Central memory CD8-positive, alpha-beta T cell (primary cell): ENCODE data around the gene NPC1L1.

Source experiments
- ATAC-seq: fragments of 150-1000 bp; cut with Tn5 transposase; replicated peaks from 2 replicates; pipeline ENCODE4 v1.10.0; 2022; ENCODE audit warnings: mild to moderate bottlenecking, moderate FRiP score, moderate number of reproducible peaks; ENCODE audit not compliant: poor library complexity, severe bottlenecking; ENCODE audit errors: extremely low read depth
- DNase-seq, 2 donors: peaks; one replicate each; pipeline ENCODE4 v3.0.0; 2021; ENCODE audit warnings: low spot score in 2 of 2
- H3K27ac Mint-ChIP-seq: one replicate; pipeline ENCODE4 v1.8.0; 2022; ENCODE audit warnings: low read depth, mild to moderate bottlenecking, moderate library complexity, mixed read lengths
- H3K27me3 Mint-ChIP-seq: one replicate; pipeline ENCODE4 v1.8.0; 2022; ENCODE audit warnings: mixed read lengths
- H3K36me3 Mint-ChIP-seq: one replicate; pipeline ENCODE4 v1.8.0; 2022; ENCODE audit warnings: mild to moderate bottlenecking, moderate library complexity, mixed read lengths; ENCODE audit not compliant: insufficient read depth
- H3K4me1 Mint-ChIP-seq: one replicate; pipeline ENCODE4 v1.8.0; 2022; ENCODE audit warnings: mixed read lengths
- H3K4me3 Mint-ChIP-seq: one replicate; pipeline ENCODE4 v1.8.0; 2022; ENCODE audit warnings: mild to moderate bottlenecking, moderate library complexity, mixed read lengths
- H3K9me3 Mint-ChIP-seq: one replicate; pipeline ENCODE4 v1.8.0; 2022; ENCODE audit warnings: mixed read lengths

Gene NPC1L1

GRCh38 chr7:44538798-44539668, 2.1 kb downstream of the NPC1L1 start:
- Mint-ChIP-seq H3K27me3 (peaks cover 8% of the 10 kb centered on the region), H3K4me3 (no peak overlapping the region), H3K4me1 (peaks cover 6% of the 10 kb centered on the region), H3K27ac (no peak overlapping the region), H3K9me3 (no peaks in the 10 kb centered on the region), H3K36me3 (no peaks in the 10 kb centered on the region)
- no peak for ATAC-seq
- DNase-seq = no peak

GRCh38 chr7:44538093-44538797, 2.9 kb downstream of the NPC1L1 start:
- H3K27me3 Mint-ChIP-seq = peaks cover 8% of the 10 kb centered on the region
- H3K36me3 Mint-ChIP-seq = no peaks in the 10 kb centered on the region
- H3K4me3 Mint-ChIP-seq = no peak overlapping the region
- peaks cover 6% of the 10 kb centered on the region for H3K4me1 Mint-ChIP-seq
- ATAC-seq (no peak), DNase-seq (no peak)
- H3K9me3 Mint-ChIP-seq = no peaks in the 10 kb centered on the region
- H3K27ac Mint-ChIP-seq = no peak overlapping the region

GRCh38 chr7:44537442-44537841, 3.7 kb downstream of the NPC1L1 start:
- Mint-ChIP-seq H3K27me3 (peaks cover 8% of the 10 kb centered on the region), H3K4me3 (no peak overlapping the region), H3K4me1 (peaks cover 6% of the 10 kb centered on the region), H3K9me3 (no peaks in the 10 kb centered on the region), H3K36me3 (no peaks in the 10 kb centered on the region), H3K27ac (no peak overlapping the region)
- no peak for DNase-seq
- ATAC-seq = no peak

GRCh38 chr7:44536090-44536489, 5.0 kb downstream of the NPC1L1 start:
- no peak overlapping the region for H3K27ac Mint-ChIP-seq

GRCh38 chr7:44535348-44536064, 5.6 kb downstream of the NPC1L1 start:
- no peak for ATAC-seq
- no peak for DNase-seq
- H3K27ac Mint-ChIP-seq = no peak overlapping the region
- H3K4me3 Mint-ChIP-seq = no peak overlapping the region
- H3K4me1 Mint-ChIP-seq = peaks cover 6% of the 10 kb centered on the region
- no peaks in the 10 kb centered on the region for H3K27me3 Mint-ChIP-seq
- no peaks in the 10 kb centered on the region for H3K9me3 Mint-ChIP-seq
- H3K36me3 Mint-ChIP-seq = no peaks in the 10 kb centered on the region

More at GRCh38 chr7:44536090-44536489, 5.0 kb downstream of the NPC1L1 start:
- H3K36me3 Mint-ChIP-seq = no peaks in the 10 kb centered on the region
- DNase-seq (no peak), ATAC-seq (no peak)
- no peak overlapping the region for H3K4me3 Mint-ChIP-seq
- H3K27me3 Mint-ChIP-seq = no peaks in the 10 kb centered on the region
- H3K4me1 Mint-ChIP-seq = peaks cover 6% of the 10 kb centered on the region
- no peaks in the 10 kb centered on the region for H3K9me3 Mint-ChIP-seq

GRCh38 chr7:44534501-44534900, 6.6 kb downstream of the NPC1L1 start:
- Mint-ChIP-seq H3K27me3 (no peaks in the 10 kb centered on the region), H3K9me3 (no peaks in the 10 kb centered on the region), H3K27ac (no peak overlapping the region), H3K4me1 (peaks cover 6% of the 10 kb centered on the region), H3K36me3 (no peaks in the 10 kb centered on the region), H3K4me3 (no peak overlapping the region)
- DNase-seq (peak; percentile 18 to 28), ATAC-seq (peak; percentile 64)

GRCh38 chr7:44534087-44534486, 7.0 kb downstream of the NPC1L1 start:
- no peaks in the 10 kb centered on the region for H3K27me3 Mint-ChIP-seq
- ATAC-seq (no peak), DNase-seq (no peak)
- no peak overlapping the region for H3K27ac Mint-ChIP-seq
- H3K9me3 Mint-ChIP-seq = peaks cover 2% of the 10 kb centered on the region
- H3K4me3 Mint-ChIP-seq = no peak overlapping the region
- no peaks in the 10 kb centered on the region for H3K36me3 Mint-ChIP-seq
- peaks cover 6% of the 10 kb centered on the region for H3K4me1 Mint-ChIP-seq

- ATAC-seq (no peak), DNase-seq (no peak)
- no peak overlapping the region for H3K4me3 Mint-ChIP-seq
- peaks cover 6% of the 10 kb centered on the region for H3K4me1 Mint-ChIP-seq
- H3K27me3 Mint-ChIP-seq = no peaks in the 10 kb centered on the region
- no peak overlapping the region for H3K27ac Mint-ChIP-seq
- H3K36me3 Mint-ChIP-seq = no peaks in the 10 kb centered on the region
- H3K9me3 Mint-ChIP-seq = peaks cover 4% of the 10 kb centered on the region
Observed at GRCh38 chr7:44533301-44534055, 7.7 kb downstream of the NPC1L1 start.

- H3K4me1 Mint-ChIP-seq = peaks cover 6% of the 10 kb centered on the region
- no peaks in the 10 kb centered on the region for H3K36me3 Mint-ChIP-seq
- H3K27ac Mint-ChIP-seq = no peak overlapping the region
- no peak for DNase-seq
- ATAC-seq = no peak
- peaks cover 4% of the 10 kb centered on the region for H3K9me3 Mint-ChIP-seq
- no peaks in the 10 kb centered on the region for H3K27me3 Mint-ChIP-seq
- H3K4me3 Mint-ChIP-seq = no peak overlapping the region
Observed at GRCh38 chr7:44531421-44532380, 9.4 kb downstream of the NPC1L1 start.

- Mint-ChIP-seq H3K27me3 (no peaks in the 10 kb centered on the region), H3K27ac (no peak overlapping the region), H3K36me3 (no peaks in the 10 kb centered on the region), H3K4me1 (peaks cover 6% of the 10 kb centered on the region), H3K4me3 (no peak overlapping the region), H3K9me3 (peaks cover 4% of the 10 kb centered on the region)
- no peak for ATAC-seq
- DNase-seq = no peak
Observed at GRCh38 chr7:44530990-44531389, 10.1 kb downstream of the NPC1L1 start.

- Mint-ChIP-seq H3K36me3 (no peaks in the 10 kb centered on the region), H3K4me1 (no peaks in the 10 kb centered on the region), H3K27ac (no peak overlapping the region), H3K9me3 (peaks cover 15% of the 10 kb centered on the region), H3K4me3 (no peak overlapping the region), H3K27me3 (peaks cover 39% of the 10 kb centered on the region)
- ATAC-seq (no peak), DNase-seq (no peak)
Observed at GRCh38 chr7:44524811-44525388, 16.2 kb downstream of the NPC1L1 start.
